IMR-90 (cell line): ENCODE data around the gene EMSY.

Experiments used
- BHLHE40 ChIP-seq: fragments of 150-350 bp; IDR thresholded peaks from 2 replicates; pipeline ENCODE4 v1.6.1; 2016; ENCODE audit warnings: mild to moderate bottlenecking, low read depth, low read length
- CTCF ChIP-seq: conservative IDR thresholded peaks from 2 replicates; pipeline ENCODE4 v1.5.1; 2012; ENCODE audit warnings: mild to moderate bottlenecking, low read depth, low read length, improper control_type of control experiment
- ELK1 ChIP-seq: fragments of 150-350 bp; IDR thresholded peaks from 2 replicates; pipeline ENCODE4 v1.6.1; 2016; ENCODE audit warnings: low read depth, mild to moderate bottlenecking, low read length, moderate library complexity, borderline replicate concordance
- FOS ChIP-seq: fragments of 150-350 bp; IDR thresholded peaks from 2 replicates; pipeline ENCODE4 v1.6.1; 2016; ENCODE audit warnings: low read depth, low read length
- MAFK ChIP-seq: IDR thresholded peaks from 2 replicates; pipeline ENCODE4 v1.6.1; 2012; ENCODE audit warnings: low read depth, low read length, improper control_type of control experiment
- MAZ ChIP-seq: IDR thresholded peaks from 2 replicates; pipeline ENCODE4 v1.6.1; 2012; ENCODE audit warnings: low read depth, mild to moderate bottlenecking, low read length, improper control_type of control experiment, moderate library complexity, borderline replicate concordance
- MXI1 ChIP-seq: IDR thresholded peaks from 2 replicates; pipeline ENCODE4 v1.6.1; 2012; ENCODE audit warnings: low read depth, mild to moderate bottlenecking, low read length, moderate library complexity, borderline replicate concordance
- NFE2L2 ChIP-seq: fragments of 150-350 bp; IDR thresholded peaks from 2 replicates; pipeline ENCODE4 v1.6.1; 2016; ENCODE audit warnings: low read depth, mild to moderate bottlenecking, low read length
- POLR2A ChIP-seq: IDR thresholded peaks from 2 replicates; pipeline ENCODE4 v1.6.1; 2012; ENCODE audit warnings: mild to moderate bottlenecking, low read depth, low read length
- RAD21 ChIP-seq: IDR thresholded peaks from 2 replicates; pipeline ENCODE4 v1.6.1; 2012; ENCODE audit warnings: low read length, improper control_type of control experiment
- RFX5 ChIP-seq: IDR thresholded peaks from 2 replicates; pipeline ENCODE4 v1.8.0; 2012; ENCODE audit warnings: low read depth, mild to moderate bottlenecking, low read length, moderate library complexity
- SMC3 ChIP-seq: fragments of 150-350 bp; IDR thresholded peaks from 2 replicates; pipeline ENCODE4 v1.6.1; 2016; ENCODE audit warnings: low read depth, mild to moderate bottlenecking, antibody characterized with exemption, low read length, moderate library complexity
- TF ChIP-seq, protein P1 (sequence below): fragments of 150-350 bp; IDR thresholded peaks from 2 replicates; pipeline ENCODE4 v1.6.1; 2017; ENCODE audit warnings: mild to moderate bottlenecking, antibody characterized with exemption, low read length, low read depth

GRCh38 chr11:76554767-76555166 is 109.9 kb downstream of the EMSY start:
- TF ChIP-seq CTCF (no peak), MXI1 (no peak), SMC3 (no peak), RAD21 (no peak), ELK1 (no peak), BHLHE40 (no peak), POLR2A (no peak), FOS (no peak), RFX5 (no peak), NFE2L2 (no peak), MAFK (no peak), MAZ (no peak)
- TF ChIP-seq, protein P1, sequence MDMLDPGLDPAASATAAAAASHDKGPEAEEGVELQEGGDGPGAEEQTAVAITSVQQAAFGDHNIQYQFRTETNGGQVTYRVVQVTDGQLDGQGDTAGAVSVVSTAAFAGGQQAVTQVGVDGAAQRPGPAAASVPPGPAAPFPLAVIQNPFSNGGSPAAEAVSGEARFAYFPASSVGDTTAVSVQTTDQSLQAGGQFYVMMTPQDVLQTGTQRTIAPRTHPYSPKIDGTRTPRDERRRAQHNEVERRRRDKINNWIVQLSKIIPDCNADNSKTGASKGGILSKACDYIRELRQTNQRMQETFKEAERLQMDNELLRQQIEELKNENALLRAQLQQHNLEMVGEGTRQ, result no peak
